Subcutaneous adipose tissue (tissue), 4 donors: ENCODE data around the gene MAGEB6. TPM values are rescaled to one million over a fixed set of nuclear protein-coding genes. Genes with fewer than 3 reads are reported as not detected.

Source experiments
- CTCF ChIP-seq: fragments of 450-650 bp; IDR thresholded peaks from one replicate; pipeline ENCODE4 v1.5.1; 2016; ENCODE audit warnings: low read depth, mild to moderate bottlenecking, control low read depth, antibody characterized with exemption, moderate library complexity
- total RNA-seq, 4 donors: library from RNA; depleted of rRNA; stranded (reverse); fragments of >200 nt; gene quantifications; one replicate each; pipeline ENCODE4 v1.1.0, GENCODE V29; 2016

The MAGEB6 gene
- total RNA-seq: not detected

- no peak for TF ChIP-seq CTCF
These were observed at the start of gene MAGEB6 for GRCh38 chrX:26192204-26192603. MAGEB6 (plus strand) TSS chrX:26192440; CDS start chrX:26193847, 1,407 bp downstream.

- TF ChIP-seq CTCF: no peak
These were observed 46.2 kb upstream of the MAGEB6 start for GRCh38 chrX:26146024-26146423.

- TF ChIP-seq CTCF: no peak
These were observed 31.9 kb upstream of the MAGEB6 start, which contains the start of gene MAGEB6B for GRCh38 chrX:26160301-26160700. MAGEB6B (plus strand) TSS chrX:26160601; CDS start chrX:26160601, 0 bp downstream.

- TF ChIP-seq CTCF: no peak
These were observed 11.3 kb downstream of the MAGEB6 start for GRCh38 chrX:26203561-26203960.

- no peak for TF ChIP-seq CTCF
These were observed 15.8 kb downstream of the MAGEB6 start for GRCh38 chrX:26208012-26208411.

GRCh38 chrX:26215869-26216268 lies 23.6 kb downstream of the MAGEB6 start, which contains the start of gene MAGEB5:
MAGEB5 (plus strand) TSS chrX:26216169; CDS start chrX:26217302, 1,133 bp downstream.
- no peak for TF ChIP-seq CTCF

- TF ChIP-seq CTCF: no peak
These were observed 27.1 kb downstream of the MAGEB6 start for GRCh38 chrX:26219351-26219750.
